Heart right ventricle (tissue), 16 donors: ENCODE measurements around the gene RBP5. TPM values are rescaled to one million over a fixed set of nuclear protein-coding genes. Genes with fewer than 3 reads are reported as not detected.

Experiments
- ATAC-seq, 8 donors: fragments of 200-7000 bp; cut with Tn5 transposase; one replicate each; pipeline ENCODE4 v1.9.1; 2020; ENCODE audit warnings: mild to moderate bottlenecking in 8 of 8, moderate library complexity in 8 of 8, moderate number of reproducible peaks in 1 of 8
- DNase-seq, 2 donors: peaks; one replicate each; pipeline ENCODE4 v3.0.0-alpha.2; 2020
- H3K27ac ChIP-seq, 10 donors: fragments of 200-600 bp; sonication (generic) in 2 of 10; one replicate each; pipeline versions ENCODE4 v1.5.0 to v1.8.0; 2020 to 2022; ENCODE audit warnings: mild to moderate bottlenecking in 3 of 10
- H3K27me3 ChIP-seq, 7 donors: fragments of 200-600 bp; one replicate each; pipeline ENCODE4 v1.8.0; 2021 to 2022; ENCODE audit warnings: mild to moderate bottlenecking in 2 of 7
- H3K36me3 ChIP-seq, 9 donors: fragments of 200-600 bp; sonication (generic) in 1 of 9; one replicate each; pipeline versions ENCODE4 v1.5.0 to v1.8.0; 2020 to 2022; ENCODE audit warnings: mild to moderate bottlenecking in 2 of 9
- H3K4me1 ChIP-seq, 9 donors: fragments of 200-600 bp; sonication (generic) in 1 of 9; one replicate each; pipeline versions ENCODE4 v1.5.0 to v1.8.0; 2020 to 2022; ENCODE audit warnings: mild to moderate bottlenecking in 4 of 9
- H3K4me3 ChIP-seq, 10 donors: fragments of 200-600 bp; sonication (generic) in 2 of 10; one replicate each; pipeline versions ENCODE4 v1.5.0 to v1.8.0; 2020 to 2022; ENCODE audit warnings: mild to moderate bottlenecking in 7 of 10, moderate library complexity in 2 of 10
- H3K9me3 ChIP-seq, 11 donors: fragments of 200-600 bp in 10 of 11; sonication (generic) in 2 of 11; one replicate each; pipeline versions ENCODE4 v1.5.0 to v1.8.0; 2013 to 2022; ENCODE audit warnings: mild to moderate bottlenecking in 2 of 11, control low read depth in 1 of 11, moderate library complexity in 1 of 11
- WGBS, 2 donors: extraction: QIAGEN DNeasy Blood & Tissue Kit; methylation state at CpG; one replicate each; pipeline ENCODE4 v1.1.7; 2013; ENCODE audit warnings: inconsistent platforms in 1 of 2; 5-methylcytosine and 5-hydroxymethylcytosine counted together
- intact Hi-C, 10 donors: fragments of 100-400 bp; cut with DNase I; formaldehyde crosslinking; loops; one replicate each; pipeline versions ENCODE4 v1.11.1 to v1.14.2; 2022
- polyA plus RNA-seq, 2 donors: library from polyadenylated mRNA; stranded (reverse); fragments of 200-250 nt; gene quantifications; one replicate each; pipeline ENCODE4 v1.2.3, GENCODE V29; 2013
- total RNA-seq, 10 donors: library from RNA; stranded (reverse); fragmentation: NEBNext Ultra II Directional in 3 of 10; extraction: Animal tissue kit (Norgen Biotek cat#: 25700) in 3 of 10; gene quantifications; one replicate each; pipeline versions ENCODE4 v1.2.1 to v1.2.4, GENCODE V29; 2021 to 2023
- TF ChIP-seq, protein P1 (sequence below), 9 donors: fragments of 200-600 bp; sonication (generic) in 2 of 9; IDR thresholded peaks; one replicate each; pipeline versions ENCODE4 v1.5.0 to v1.8.0; 2021 to 2022; ENCODE audit warnings: antibody characterized with exemption in 9 of 9, mild to moderate bottlenecking in 5 of 9, moderate library complexity in 1 of 9
- donor health status: Arrhythmogenic right ventricular cardiomyopathy.
- donor health status: ischemic (EF 13 %, LVEDD 7.1; RV severe dilation, severe dysfunction).
- donor health status: healthy with polysubstance abuse.
- donor health status: DM: no; HTN: yes; CAD: no.
- donor health status: DM: no; HTN: no; CAD: no.
- donor health status: ischemic (EF 25% LVEDD 6.9; RV normal size, moderate dysfunction).
- donor health status: ischemic (EF 25% LVEDD 5.7; RV mildly dilated, moderate dysfunction).
- donor health status: healthy.
- donor health status: DM: yes; HTN: yes; CAD: no.
- donor health status: Ischemic cardiomyopathy.
- donor health status: ischemic (EF 35%, LVEDD 5.7; RV mildly dilated, moderate dysfunction).
- donor health status: nonischemic (EF 11% LVEDD 7.7; RV severe dilation, severe dysfunction).
- donor health status: DM: yes; HTN: yes; CAD: no.
- donor health status: PGD.
- donor health status: ischemic (EF 29% LVEDD 5.4; RV normal size, mild dysfunction).
- donor health status: nonischemic (EF 23%, LVEDD 6.1; RV moderate dilation, normal function).

Gene RBP5
- total and polyA plus RNA-seq, 12 donors = 0.34 to 3.2 (median 0.64) TPM; not detected in 6

DNA sequence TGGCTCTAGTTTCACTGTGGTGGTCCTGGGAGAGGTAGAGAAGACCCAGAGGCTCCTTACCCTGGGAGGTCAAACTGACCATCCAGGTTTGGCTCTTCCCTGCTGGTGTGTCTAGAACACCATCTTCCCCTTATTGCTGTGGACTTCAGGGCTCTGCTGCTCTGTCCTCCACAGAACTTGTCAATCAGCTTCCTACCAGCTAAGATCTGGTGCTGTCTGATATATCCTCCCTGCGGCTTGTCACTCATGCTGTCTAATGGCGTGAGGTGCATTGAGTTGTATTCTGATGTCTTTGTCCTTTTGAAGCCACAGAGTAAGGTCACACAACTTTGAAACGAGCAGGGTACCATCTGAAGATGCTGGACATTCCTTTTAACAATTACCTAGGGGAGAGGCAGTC is 12.5 kb downstream of the RBP5 start:
- TF ChIP-seq, protein P1, sequence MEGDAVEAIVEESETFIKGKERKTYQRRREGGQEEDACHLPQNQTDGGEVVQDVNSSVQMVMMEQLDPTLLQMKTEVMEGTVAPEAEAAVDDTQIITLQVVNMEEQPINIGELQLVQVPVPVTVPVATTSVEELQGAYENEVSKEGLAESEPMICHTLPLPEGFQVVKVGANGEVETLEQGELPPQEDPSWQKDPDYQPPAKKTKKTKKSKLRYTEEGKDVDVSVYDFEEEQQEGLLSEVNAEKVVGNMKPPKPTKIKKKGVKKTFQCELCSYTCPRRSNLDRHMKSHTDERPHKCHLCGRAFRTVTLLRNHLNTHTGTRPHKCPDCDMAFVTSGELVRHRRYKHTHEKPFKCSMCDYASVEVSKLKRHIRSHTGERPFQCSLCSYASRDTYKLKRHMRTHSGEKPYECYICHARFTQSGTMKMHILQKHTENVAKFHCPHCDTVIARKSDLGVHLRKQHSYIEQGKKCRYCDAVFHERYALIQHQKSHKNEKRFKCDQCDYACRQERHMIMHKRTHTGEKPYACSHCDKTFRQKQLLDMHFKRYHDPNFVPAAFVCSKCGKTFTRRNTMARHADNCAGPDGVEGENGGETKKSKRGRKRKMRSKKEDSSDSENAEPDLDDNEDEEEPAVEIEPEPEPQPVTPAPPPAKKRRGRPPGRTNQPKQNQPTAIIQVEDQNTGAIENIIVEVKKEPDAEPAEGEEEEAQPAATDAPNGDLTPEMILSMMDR (IDR thresholded peaks at IDR 0.05) = no peak
- intact Hi-C loops = loop anchor here in 2 of 10 donors (10.0 kb wide), 2 partner anchors 161 to 171 kb away; partner anchors contain the start of genes C12orf57 (in 1 of the 2), PTPN6 (in 1 of the 2) and RNU7-1 (in 1 of the 2)
- H3K4me3 ChIP-seq = no peak overlapping the region

DNA sequence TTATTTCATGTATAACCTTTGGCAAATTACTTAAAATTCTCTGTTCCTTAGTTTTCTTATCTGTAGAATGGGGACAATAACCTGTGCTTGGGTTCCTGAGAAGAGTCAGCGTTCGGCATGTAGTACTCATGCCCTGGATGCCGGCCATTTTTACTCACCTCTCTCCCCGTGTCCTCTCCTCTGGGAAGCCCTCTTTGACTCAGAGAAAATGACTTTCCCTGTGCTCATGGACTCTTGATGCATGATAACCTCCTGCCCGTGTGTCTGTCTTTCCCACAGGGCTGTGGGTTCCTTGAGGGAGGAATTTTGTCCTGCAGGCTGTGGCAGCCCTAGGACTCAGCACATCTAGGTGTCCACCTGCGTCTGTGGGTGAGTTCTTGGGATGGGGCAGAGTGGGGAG is 13.8 kb downstream of the RBP5 start:
- Histone ChIP-seq H3K9me3 (no peaks in the 10 kb centered on the region), H3K27ac (no peak overlapping the region), H3K4me1 (peaks cover 0 to 17% (median 4%) of the 10 kb centered on the region in 9 donors), H3K36me3 (peaks cover 0 to 40% (median 0%) of the 10 kb centered on the region in 9 donors), H3K4me3 (no peak overlapping the region), H3K27me3 (no peaks in the 10 kb centered on the region)
- intact Hi-C loops = loop anchor here in 4 of 10 donors (5.0 to 10.0 kb wide), 3 partner anchors 160 to 170 kb away; partner anchors contain the start of genes C12orf57 (in 1 of the 4), PTPN6 (in 1 of the 4) and RNU7-1 (in 1 of the 4)
- TF ChIP-seq, protein P1 (IDR thresholded peaks at IDR 0.05) = no peak
- ATAC-seq (no peak), DNase-seq (no peak)
- 88 to 89% methylated on average over 6 of the region's 6 CpGs for WGBS, 2 donors

More for the DNA sequence above, 12.5 kb downstream of the RBP5 start:
- WGBS, 2 donors = 85 to 90% methylated on average over 3 of the region's 3 CpGs
- peaks cover 0 to 40% (median 0%) of the 10 kb centered on the region in 9 donors for H3K36me3 ChIP-seq
- no peak overlapping the region for H3K27ac ChIP-seq
- ATAC-seq (no peak), DNase-seq (no peak)
- no peaks in the 10 kb centered on the region for H3K9me3 ChIP-seq
- H3K27me3 ChIP-seq = no peaks in the 10 kb centered on the region
- H3K4me1 ChIP-seq = peaks cover 0 to 17% (median 4%) of the 10 kb centered on the region in 9 donors

DNA sequence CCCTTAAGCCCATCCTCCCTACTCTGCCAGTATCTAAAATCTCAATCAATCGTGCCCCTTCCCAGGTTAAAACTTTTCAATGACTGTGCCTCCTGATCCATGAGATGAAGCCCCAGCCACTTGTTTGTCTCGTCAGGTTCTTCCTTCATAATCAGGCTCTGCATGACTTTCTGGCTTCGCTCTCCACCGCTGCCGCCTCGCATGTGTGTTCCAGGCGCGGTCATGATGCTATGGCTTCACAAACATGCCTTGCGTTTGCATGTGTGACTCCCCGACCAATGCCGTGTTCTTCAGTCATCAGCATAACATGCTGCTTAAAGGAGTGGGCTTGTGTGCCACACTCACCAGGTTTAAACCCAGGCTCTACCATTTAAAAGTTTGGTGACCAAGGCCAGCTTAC is 14.7 kb downstream of the RBP5 start:
- Histone ChIP-seq H3K27me3 (no peaks in the 10 kb centered on the region), H3K27ac (no peak overlapping the region), H3K9me3 (no peaks in the 10 kb centered on the region), H3K4me1 (peaks cover 0 to 24% (median 7%) of the 10 kb centered on the region in 9 donors), H3K36me3 (peaks cover 0 to 40% (median 0%) of the 10 kb centered on the region in 9 donors), H3K4me3 (no peak overlapping the region)
- WGBS, 2 donors = 87% methylated on average over 11 of the region's 11 CpGs
- DNase-seq (no peak), ATAC-seq (no peak)
- intact Hi-C loops = loop anchor here in 4 of 10 donors (5.0 to 10.0 kb wide), 3 partner anchors 159 to 169 kb away; partner anchors contain the start of genes C12orf57 (in 1 of the 4), PTPN6 (in 1 of the 4) and RNU7-1 (in 1 of the 4)
- TF ChIP-seq, protein P1 (IDR thresholded peaks at IDR 0.05) = no peak

DNA sequence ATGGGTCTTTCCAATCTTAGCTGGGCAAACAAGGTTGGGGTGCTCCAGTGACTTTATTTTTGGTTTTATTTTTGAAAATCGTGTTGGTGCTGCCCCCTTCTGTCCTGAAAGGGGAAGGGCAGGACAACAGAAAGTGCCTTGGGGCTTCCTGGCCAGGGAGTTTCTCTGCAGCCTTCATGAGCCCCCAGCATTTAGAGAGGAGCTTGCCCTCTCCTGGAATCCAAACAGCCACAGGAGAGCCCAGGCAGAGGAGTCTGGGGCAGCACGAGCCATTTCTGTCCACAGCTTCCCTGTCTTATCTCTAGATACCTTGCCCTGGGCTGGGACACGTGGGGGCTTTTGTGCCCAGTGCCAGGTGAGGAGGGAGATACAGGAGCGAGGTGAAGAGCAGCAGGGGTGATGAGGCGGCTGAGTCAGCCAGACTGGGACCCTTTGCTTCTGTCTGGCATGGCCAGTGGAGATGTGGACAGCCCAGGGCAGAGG is 15.3 kb downstream of the RBP5 start:
- intact Hi-C loops = loop anchor here in 5 of 10 donors (2.0 to 10.0 kb wide), 4 partner anchors 53 to 169 kb away; partner anchors contain the start of genes C12orf57 (in 1 of the 5), C1S (in 1 of the 5), PTPN6 (in 1 of the 5) and RNU7-1 (in 1 of the 5)
- no peak for DNase-seq
- no peak for ATAC-seq
- no peaks in the 10 kb centered on the region for H3K27me3 ChIP-seq
- H3K27ac ChIP-seq = peak overlapping the region in 1 of 10 donors; percentile 36
- TF ChIP-seq, protein P1 (IDR thresholded peaks at IDR 0.05) = peak; percentile 72 to 93 (median 86)
- 24 to 33% methylated on average over 5 of the region's 5 CpGs for WGBS, 2 donors
- peaks cover 0 to 26% (median 9%) of the 10 kb centered on the region in 9 donors for H3K4me1 ChIP-seq
- H3K4me3 ChIP-seq = no peak overlapping the region
- peaks cover 0 to 40% (median 0%) of the 10 kb centered on the region in 9 donors for H3K36me3 ChIP-seq
- H3K9me3 ChIP-seq = no peaks in the 10 kb centered on the region
